ENCODE data around the gene METTL1. TPM values are rescaled to one million over a fixed set of nuclear protein-coding genes. Genes with fewer than 3 reads are reported as not detected.

Gene METTL1
- total RNA-seq, 1 donor: 5.2 TPM

- TF ChIP-seq, protein P1, sequence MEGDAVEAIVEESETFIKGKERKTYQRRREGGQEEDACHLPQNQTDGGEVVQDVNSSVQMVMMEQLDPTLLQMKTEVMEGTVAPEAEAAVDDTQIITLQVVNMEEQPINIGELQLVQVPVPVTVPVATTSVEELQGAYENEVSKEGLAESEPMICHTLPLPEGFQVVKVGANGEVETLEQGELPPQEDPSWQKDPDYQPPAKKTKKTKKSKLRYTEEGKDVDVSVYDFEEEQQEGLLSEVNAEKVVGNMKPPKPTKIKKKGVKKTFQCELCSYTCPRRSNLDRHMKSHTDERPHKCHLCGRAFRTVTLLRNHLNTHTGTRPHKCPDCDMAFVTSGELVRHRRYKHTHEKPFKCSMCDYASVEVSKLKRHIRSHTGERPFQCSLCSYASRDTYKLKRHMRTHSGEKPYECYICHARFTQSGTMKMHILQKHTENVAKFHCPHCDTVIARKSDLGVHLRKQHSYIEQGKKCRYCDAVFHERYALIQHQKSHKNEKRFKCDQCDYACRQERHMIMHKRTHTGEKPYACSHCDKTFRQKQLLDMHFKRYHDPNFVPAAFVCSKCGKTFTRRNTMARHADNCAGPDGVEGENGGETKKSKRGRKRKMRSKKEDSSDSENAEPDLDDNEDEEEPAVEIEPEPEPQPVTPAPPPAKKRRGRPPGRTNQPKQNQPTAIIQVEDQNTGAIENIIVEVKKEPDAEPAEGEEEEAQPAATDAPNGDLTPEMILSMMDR (IDR thresholded peaks at IDR 0.05; ENCODE audit: insufficient read depth, low read depth, low read length): no peak
- no peak for DNase-seq (ENCODE audit: low read depth)
- H3K4me3 ChIP-seq (ENCODE audit: low read depth, low read length): no peak overlapping the region
These were observed 7.8 kb downstream of the METTL1 start for GRCh38 chr12:57763881-57764661.

GRCh38 chr12:57762463-57762862, 9.4 kb downstream of the METTL1 start:
- TF ChIP-seq, protein P1 (IDR thresholded peaks at IDR 0.05; ENCODE audit: insufficient read depth, low read depth, low read length): no peak
- no peak for DNase-seq (ENCODE audit: low read depth)
- no peak overlapping the region for H3K4me3 ChIP-seq (ENCODE audit: low read depth, low read length)

DNA sequence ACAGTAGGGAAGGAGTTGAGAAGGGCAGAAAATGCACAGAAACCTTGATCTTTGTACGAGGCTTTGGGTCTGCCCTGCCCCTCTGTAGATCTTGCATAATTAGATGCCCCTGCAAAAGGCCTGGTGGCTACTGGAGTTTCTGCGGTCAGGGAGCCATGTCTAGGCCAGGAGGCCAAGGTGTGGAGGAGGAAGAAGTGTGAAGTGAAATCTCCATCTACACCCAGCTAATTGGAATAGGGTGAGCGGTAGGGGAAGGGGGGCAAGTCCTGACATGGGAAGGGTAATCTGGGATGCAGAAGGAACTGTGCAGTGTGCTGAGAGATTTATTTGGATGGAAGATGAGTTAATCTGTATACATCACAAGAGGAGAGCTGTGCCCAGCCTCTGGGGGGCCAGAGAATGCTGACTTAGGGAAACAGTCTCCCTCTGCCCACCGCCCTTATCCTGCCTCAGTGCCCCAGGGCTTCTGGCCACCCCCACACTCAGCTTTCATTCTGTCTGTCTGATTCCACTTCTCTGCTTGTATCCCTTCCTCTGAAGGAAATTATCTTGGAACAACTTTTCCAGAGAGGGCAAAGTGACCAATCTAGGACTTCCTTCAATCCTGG, 10.4 kb downstream of the METTL1 start:
- H3K4me3 ChIP-seq (ENCODE audit: low read depth, low read length): no peak overlapping the region
- DNase-seq (ENCODE audit: low read depth): no peak
- TF ChIP-seq, protein P1 (IDR thresholded peaks at IDR 0.05; ENCODE audit: insufficient read depth, low read depth, low read length): no peak

GRCh38 chr12:57760347-57760982, 11.4 kb downstream of the METTL1 start:
- DNase-seq (ENCODE audit: low read depth): no peak
- TF ChIP-seq, protein P1 (IDR thresholded peaks at IDR 0.05; ENCODE audit: insufficient read depth, low read depth, low read length): no peak

DNA sequence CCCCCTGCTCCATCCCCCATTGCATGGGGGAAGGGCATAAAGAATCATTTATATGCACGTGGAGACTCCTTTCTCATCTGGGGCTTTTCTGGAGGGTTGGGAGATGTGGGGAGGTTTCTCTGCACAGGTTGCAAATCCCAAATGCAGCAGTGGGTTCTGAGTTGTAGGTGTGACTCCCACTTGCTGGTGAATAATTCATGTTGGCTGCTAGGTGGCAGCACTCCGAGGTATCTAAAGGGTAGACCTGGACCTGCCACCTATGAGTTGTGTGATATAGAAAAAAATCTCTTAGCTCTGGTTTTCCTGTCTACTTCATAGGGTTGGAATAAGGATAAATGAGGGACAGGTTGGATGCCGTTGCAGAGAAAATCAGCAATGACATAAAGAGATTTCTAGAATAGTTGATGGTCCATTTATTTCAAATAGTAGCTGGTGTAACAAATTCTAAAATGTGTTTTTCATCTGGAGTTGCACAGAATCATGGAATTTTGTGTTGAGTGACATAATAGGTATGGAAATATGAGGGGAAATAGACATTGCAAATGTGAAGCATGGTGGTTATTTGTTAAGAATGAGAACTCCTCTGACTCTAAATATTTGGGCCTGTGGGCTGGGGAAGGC, 12.4 kb downstream of the METTL1 start:
- H3K4me3 ChIP-seq (ENCODE audit: low read depth, low read length): no peak overlapping the region
- no peak for DNase-seq (ENCODE audit: low read depth)
- TF ChIP-seq, protein P1 (IDR thresholded peaks at IDR 0.05; ENCODE audit: insufficient read depth, low read depth, low read length): peak; percentile 50

More at GRCh38 chr12:57760347-57760982, 11.4 kb downstream of the METTL1 start:
- H3K4me3 ChIP-seq (ENCODE audit: low read depth, low read length): no peak overlapping the region

DNA sequence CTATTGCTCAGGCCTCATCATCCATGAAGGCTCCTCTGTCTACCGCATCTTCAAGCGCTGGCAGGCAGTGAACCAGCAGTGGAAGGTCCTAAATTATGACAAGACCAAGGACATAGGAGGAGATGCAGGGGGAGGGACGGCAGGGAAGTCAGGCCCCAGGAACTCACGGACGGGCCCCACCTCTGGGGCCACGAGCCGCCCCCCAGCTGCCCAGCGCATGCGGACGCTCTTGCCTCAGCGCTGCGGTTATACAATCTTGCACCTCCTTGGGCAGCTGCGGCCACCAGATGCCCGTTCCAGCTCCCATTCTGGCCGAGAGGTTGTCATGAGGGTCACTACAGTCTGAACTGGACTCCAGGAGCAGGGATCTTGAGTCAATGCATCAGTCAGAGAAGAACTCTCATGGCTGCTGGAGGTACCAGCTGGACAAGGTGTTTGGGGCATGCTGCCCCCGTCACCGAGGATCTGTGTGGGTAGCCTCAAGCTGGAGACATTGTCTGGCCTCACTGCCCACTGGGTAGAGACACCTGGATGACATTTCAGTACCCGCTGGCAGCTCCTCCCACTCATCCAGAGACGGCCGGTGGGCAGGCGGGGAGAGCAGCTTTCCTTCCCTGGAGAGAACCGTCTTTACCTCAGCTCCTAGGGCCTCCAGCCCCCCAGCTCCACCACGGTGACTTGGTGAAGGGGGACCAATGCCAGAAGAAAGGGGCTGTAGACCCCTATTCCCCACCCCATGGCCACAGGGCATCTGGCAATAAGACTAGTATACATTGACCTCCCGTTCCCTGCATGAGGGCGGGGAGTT, 13.1 kb downstream of the METTL1 start:
- no peak overlapping the region for H3K4me3 ChIP-seq (ENCODE audit: low read depth, low read length)
- TF ChIP-seq, protein P1 (IDR thresholded peaks at IDR 0.05; ENCODE audit: insufficient read depth, low read depth, low read length): no peak

More for the DNA sequence above, 13.1 kb downstream of the METTL1 start:
- DNase-seq (ENCODE audit: low read depth): no peak

Measured in fibroblast of villous mesenchyme (primary cell).